Posterior cingulate gyrus (tissue), 11 donors: ENCODE data around the gene DIS3L2.
"Not testable (repeated sequence)": the region's sequence is repeated elsewhere in the genome, so short reads cannot be mapped to it uniquely, and the experiment has no call there.

Experiments
- DNase-seq, 10 donors: peaks; one replicate each; pipeline versions ENCODE4 v3.0.0 to v3.0.0-alpha.2; 2020 to 2021; ENCODE audit warnings: mixed read lengths in 3 of 10
- intact Hi-C: fragments of 100-400 bp; cut with DNase I; formaldehyde crosslinking; loops from one replicate; pipeline ENCODE4 v1.15.1; 2023

The DIS3L2 gene

GRCh38 chr2:231996797-231997540 lies 35.5 kb downstream of the DIS3L2 start:
- DNase-seq = no peak
- intact Hi-C loops = no loop called here

DNA sequence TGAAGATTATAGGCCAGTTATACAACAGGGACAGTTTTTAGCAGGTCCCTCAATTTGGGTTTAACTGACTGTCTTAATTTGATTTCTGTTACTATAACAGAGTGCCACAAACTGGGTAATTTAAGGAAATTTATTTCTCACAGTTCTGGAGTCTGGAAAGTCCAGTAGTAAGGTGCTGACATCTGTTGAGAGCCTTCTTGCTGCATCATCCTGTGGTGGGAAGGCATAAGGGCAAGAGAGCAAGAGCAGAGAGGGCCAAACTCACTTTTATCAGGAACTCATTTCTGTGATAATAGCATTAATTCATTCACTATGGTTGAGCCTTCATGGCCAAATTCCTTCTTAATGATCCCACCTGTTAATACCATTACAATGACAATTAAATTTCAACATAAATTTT lies 36.5 kb downstream of the DIS3L2 start:
- no peak for DNase-seq
- intact Hi-C loops = no loop called here

DNA sequence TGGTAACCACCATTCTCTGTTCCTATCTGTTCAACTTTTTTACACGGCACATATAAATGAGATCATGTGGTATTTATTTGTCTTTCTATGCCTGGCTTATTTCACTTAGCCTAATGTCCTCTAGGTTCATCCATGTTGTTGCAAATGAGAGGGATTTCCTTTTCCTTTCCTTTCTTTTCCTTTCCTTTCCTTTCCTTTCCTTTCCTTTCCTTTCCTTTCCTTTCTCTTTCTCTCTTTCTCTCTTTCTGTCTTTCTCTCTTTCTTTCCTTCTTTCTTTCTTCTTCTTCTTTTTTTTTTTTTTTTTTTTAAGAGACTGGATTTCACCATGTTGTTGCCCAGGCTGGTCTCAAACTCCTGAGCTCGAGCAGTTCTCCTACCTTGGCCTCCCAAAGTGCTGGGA lies 38.9 kb downstream of the DIS3L2 start:
- DNase-seq = no peak
- intact Hi-C loops = no loop called here

- DNase-seq = no peak
- intact Hi-C loops = no loop called here
Measured at GRCh38 chr2:232001073-232001472, 39.6 kb downstream of the DIS3L2 start.

GRCh38 chr2:232006253-232006652 lies 44.7 kb downstream of the DIS3L2 start:
- intact Hi-C loops = no loop called here
- DNase-seq = no peak

DNA sequence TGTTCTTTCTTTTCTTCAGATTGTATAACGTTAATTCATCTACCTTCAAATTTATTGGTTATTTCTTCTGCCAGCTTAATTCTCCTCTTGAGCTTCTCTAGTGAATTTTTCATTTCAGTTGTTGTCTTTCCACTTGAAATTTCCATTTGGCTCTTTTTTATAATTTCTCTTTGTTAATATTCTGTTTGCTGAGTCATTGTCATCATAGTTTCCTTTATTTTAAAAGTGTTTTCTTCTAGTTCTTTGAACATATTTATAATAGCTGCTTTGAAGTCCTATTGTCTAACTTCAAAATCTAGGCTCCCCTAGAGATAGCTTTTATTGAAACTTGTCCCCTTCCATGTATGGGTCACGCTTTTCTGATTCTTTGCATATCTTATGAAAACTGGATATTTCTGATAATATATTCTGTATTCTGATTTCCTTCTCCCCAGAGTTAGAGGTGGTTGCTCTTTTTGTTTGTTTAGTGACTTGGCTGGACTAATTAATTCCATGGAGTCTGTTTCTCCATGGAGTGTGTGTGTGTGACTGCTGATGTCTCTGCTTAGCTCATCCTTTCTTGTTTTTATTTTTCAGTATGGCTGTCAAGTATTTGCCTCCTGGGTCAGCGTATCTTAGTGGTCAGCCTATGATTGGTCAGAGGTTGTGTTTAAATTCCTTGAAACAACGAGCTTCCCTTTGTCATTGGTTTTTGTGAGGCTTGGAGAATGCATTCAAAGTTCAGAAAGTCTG lies 47.6 kb downstream of the DIS3L2 start:
- no peak for DNase-seq
- intact Hi-C loops = no loop called here

- DNase-seq = no peak
- intact Hi-C loops = no loop called here
Measured at GRCh38 chr2:232009639-232010274, 48.2 kb downstream of the DIS3L2 start.

DNA sequence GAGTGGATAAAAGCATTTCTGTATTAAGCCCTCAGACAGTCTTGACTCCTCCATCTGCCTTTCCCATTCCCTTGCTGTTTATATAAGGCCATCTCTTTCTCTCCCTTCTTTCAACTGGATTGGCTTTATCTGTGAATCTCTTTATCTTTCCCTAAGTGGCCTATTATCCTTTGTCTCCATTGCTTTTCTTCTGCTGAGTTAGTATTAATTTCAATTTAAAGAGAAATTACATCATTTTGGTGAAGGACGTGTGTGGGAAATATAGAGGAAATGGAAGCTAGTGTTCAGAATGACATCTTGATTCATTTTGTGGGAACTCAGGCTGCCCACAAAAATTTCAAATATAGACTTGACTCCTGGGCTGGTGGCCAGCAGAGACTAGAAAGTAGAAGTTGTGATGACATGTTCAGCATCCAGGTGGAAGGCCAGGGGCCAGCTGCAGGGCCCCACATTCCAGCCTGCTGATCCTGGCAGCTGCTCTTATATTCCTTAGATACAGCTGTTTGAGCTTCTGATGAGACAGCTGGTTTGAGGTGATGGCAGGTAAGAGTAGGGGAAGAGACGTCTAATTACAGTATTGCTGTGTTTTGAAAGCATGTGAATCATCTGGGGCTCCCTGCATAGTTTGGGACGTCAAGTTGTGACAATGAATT lies 52.3 kb downstream of the DIS3L2 start:
- no peak for DNase-seq
- intact Hi-C loops = no loop called here

- intact Hi-C loops = no loop called here
- DNase-seq = no peak
Measured at GRCh38 chr2:232014681-232015080, 53.2 kb downstream of the DIS3L2 start.

DNA sequence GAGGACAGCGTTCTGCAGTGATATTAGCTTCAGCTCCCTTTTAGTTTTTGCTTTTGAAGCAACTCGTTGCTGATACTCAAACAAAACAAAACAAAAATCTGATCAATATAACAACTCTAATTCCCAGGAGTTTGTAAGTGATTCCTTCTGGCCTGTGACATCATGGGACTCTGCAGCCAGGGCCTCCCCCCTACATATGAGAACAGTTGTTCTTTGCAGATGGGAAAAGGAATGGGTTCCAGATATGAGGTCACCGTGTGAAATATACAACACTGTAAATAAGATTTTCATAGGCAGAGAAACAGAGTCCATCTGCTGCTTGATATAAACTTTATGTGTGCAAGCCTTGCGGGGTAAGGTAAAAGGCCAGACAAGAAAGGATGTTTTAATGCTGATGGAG lies 56.7 kb downstream of the DIS3L2 start:
- intact Hi-C loops = no loop called here
- DNase-seq = no peak

DNA sequence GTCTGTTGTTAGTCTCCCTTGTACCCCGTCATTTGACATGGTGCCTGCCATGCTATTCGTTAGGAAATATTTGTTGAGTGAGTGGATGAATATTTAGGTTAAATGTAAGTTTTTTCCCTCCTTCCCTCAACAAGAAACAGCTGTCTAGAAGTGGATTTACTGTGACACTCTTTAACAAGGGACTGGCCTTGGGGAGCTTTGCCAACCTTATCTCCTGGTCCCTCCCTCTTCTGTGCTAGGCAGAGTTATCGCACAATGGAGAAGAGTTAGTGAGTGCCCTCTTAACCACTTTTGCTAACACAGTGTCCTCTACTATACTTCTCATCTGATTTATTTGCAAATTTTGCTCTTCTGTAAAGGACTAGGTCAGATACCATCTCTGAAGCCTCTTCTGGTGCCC lies 61.2 kb downstream of the DIS3L2 start:
- intact Hi-C loops = no loop called here
- DNase-seq = no peak

GRCh38 chr2:232023426-232023825 lies 61.9 kb downstream of the DIS3L2 start:
- DNase-seq = no peak
- intact Hi-C loops = no loop called here

DNA sequence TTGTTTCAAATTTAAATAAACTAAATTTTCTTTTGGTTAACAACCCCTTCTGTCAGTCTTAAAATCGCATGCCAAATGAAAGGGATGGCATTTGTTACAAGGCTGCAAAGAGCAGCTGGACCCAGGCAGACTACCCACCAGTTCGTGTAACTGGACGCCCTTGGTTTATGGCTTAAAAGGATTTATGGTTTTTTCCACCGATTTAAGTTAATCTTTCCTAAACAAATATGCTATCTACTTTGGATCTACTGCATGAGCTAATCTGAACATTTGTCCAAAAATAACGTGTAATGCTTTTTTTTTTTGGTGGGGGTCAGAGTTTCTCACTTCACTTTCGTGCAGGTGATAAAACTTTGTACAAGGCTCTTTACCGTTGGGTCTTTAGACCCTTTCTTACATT lies 62.9 kb downstream of the DIS3L2 start:
- intact Hi-C loops = no loop called here

DNA sequence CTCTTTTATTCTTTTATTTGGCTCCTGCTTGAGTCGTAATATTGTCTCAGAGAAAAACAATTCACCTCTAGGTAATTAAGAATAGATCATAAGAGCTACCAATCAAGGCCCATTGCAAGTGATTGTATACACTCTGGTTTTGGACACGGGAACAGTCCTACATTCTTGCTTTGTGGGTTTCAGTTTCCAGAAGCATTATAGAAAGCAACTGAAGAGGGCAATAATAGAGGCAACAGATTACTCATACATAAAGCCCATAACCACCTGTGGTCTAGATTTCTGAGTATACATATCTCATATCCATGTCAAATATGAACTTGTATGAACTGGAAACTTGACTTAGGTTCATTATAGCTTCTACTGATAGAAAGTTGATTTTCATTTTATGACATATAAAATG lies 65.4 kb downstream of the DIS3L2 start:
- intact Hi-C loops = no loop called here
- DNase-seq = no peak

More for the DNA sequence above, 62.9 kb downstream of the DIS3L2 start:
- no peak for DNase-seq

- DNase-seq = no peak
- intact Hi-C loops = no loop called here
Measured at GRCh38 chr2:232027530-232027929, 66.0 kb downstream of the DIS3L2 start.

GRCh38 chr2:232028071-232028470 lies 66.6 kb downstream of the DIS3L2 start:
- intact Hi-C loops = no loop called here

GRCh38 chr2:232028631-232029030 lies 67.1 kb downstream of the DIS3L2 start:
- DNase-seq = no peak
- intact Hi-C loops = no loop called here

More at GRCh38 chr2:232028071-232028470, 66.6 kb downstream of the DIS3L2 start:
- no peak for DNase-seq

DNA sequence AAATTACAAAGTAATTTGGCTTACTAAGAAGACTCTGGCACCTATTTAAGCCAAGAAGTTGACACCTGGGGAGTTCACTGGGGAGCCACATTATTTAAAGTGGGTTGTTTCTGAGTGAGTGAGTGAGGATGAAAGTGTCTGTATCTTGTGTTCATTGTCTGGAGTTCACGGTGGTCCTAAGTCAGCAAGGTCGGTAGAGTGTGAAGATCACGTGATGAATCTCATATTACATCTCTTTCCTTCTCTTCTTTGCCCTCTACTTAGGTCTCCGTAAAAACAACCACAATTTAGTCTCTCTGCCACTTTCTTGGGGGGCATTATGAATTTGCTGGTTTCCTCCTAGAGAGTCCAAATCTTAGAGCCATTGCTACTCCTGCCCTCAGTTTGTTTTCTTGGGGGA lies 67.8 kb downstream of the DIS3L2 start:
- intact Hi-C loops = no loop called here
- no peak for DNase-seq

- intact Hi-C loops = no loop called here
- DNase-seq = no peak
Measured at GRCh38 chr2:232030229-232030628, 68.7 kb downstream of the DIS3L2 start.

GRCh38 chr2:232035292-232035691 lies 73.8 kb downstream of the DIS3L2 start:
- intact Hi-C loops, DNase-seq: not testable (repeated sequence)

DNA sequence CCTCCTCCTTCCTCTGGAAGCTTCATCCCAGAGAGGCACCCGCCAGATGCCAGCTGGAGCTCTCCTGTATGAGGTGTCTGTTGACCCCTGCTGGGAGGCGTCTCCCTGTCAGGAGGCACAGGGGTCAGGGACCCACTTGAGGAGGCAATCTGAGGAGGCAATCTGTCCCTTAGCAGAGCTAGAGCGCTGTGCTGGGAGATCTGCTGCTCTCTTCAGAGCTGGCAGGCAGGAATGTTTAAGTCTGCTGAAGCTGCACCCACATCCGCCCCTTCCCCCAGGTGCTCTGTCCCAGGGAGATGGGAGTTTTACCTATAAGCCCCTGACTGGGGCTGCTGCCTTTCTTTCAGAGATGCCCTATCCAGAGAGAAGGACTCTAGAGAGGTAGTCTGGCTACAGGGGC lies 75.4 kb downstream of the DIS3L2 start:
- DNase-seq, intact Hi-C loops: not testable (repeated sequence)
